ENCODE data around the gene DIPK1A. TPM values are rescaled to one million over a fixed set of nuclear protein-coding genes. Genes with fewer than 3 reads are reported as not detected.

DIPK1A gene
- total RNA-seq, 1 experiment from 2014 or later: 1.2 TPM

GRCh38 chr1:93005252-93005598 is 44.0 kb upstream of the DIPK1A start:
- Histone ChIP-seq H3K9me3 (ENCODE audit: control insufficient read depth, insufficient read depth, low read depth, low read length) (no peaks in the 10 kb centered on the region), H3K27ac (ENCODE audit: low read length) (no peak overlapping the region), H3K4me1 (ENCODE audit: control insufficient read depth, insufficient read depth, low read length) (no peaks in the 10 kb centered on the region), H3K36me3 (ENCODE audit: control insufficient read depth, insufficient read depth, low read length) (no peaks in the 10 kb centered on the region), H3K4me3 (ENCODE audit: low read depth in 2 of 2, low read length in 2 of 2) (no peak overlapping the region), H3K27me3 (ENCODE audit: control insufficient read depth, insufficient read depth, low read length) (no peaks in the 10 kb centered on the region)
- DNase-seq (ENCODE audit: low read depth, low spot score) (no peak), ATAC-seq (no peak)
- ChIA-PET CTCF (no interaction called here), POLR2A (no interaction called here)
- no TSS peak for BruUV-seq (replicated peaks)
- in situ Hi-C loops (cut with HindIII; ENCODE audit: low pct_unique_long_range_greater_than_20kb, low sequenced_read_pairs) (no loop called here), intact Hi-C loops (cut with micrococcal nuclease; ENCODE audit: unreplicated experiment) (no loop called here)
- TF ChIP-seq TCF7L2 (IDR thresholded peaks at IDR 0.05; ENCODE audit: low read depth, low read length) (no peak), POLR2AphosphoS5 (IDR thresholded peaks at IDR 0.05; ENCODE audit: low read depth, low read length) (no peak), SIN3A (IDR thresholded peaks at IDR 0.05; ENCODE audit: borderline replicate concordance, insufficient read depth, low read depth, low read length) (no peak), REST (IDR thresholded peaks at IDR 0.05; ENCODE audit: insufficient read depth in 1 of 2, low read depth in 2 of 2, low read length in 1 of 2) (no peak)
- TF ChIP-seq, protein P1, sequence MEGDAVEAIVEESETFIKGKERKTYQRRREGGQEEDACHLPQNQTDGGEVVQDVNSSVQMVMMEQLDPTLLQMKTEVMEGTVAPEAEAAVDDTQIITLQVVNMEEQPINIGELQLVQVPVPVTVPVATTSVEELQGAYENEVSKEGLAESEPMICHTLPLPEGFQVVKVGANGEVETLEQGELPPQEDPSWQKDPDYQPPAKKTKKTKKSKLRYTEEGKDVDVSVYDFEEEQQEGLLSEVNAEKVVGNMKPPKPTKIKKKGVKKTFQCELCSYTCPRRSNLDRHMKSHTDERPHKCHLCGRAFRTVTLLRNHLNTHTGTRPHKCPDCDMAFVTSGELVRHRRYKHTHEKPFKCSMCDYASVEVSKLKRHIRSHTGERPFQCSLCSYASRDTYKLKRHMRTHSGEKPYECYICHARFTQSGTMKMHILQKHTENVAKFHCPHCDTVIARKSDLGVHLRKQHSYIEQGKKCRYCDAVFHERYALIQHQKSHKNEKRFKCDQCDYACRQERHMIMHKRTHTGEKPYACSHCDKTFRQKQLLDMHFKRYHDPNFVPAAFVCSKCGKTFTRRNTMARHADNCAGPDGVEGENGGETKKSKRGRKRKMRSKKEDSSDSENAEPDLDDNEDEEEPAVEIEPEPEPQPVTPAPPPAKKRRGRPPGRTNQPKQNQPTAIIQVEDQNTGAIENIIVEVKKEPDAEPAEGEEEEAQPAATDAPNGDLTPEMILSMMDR (IDR thresholded peaks at IDR 0.05): no peak

DNA sequence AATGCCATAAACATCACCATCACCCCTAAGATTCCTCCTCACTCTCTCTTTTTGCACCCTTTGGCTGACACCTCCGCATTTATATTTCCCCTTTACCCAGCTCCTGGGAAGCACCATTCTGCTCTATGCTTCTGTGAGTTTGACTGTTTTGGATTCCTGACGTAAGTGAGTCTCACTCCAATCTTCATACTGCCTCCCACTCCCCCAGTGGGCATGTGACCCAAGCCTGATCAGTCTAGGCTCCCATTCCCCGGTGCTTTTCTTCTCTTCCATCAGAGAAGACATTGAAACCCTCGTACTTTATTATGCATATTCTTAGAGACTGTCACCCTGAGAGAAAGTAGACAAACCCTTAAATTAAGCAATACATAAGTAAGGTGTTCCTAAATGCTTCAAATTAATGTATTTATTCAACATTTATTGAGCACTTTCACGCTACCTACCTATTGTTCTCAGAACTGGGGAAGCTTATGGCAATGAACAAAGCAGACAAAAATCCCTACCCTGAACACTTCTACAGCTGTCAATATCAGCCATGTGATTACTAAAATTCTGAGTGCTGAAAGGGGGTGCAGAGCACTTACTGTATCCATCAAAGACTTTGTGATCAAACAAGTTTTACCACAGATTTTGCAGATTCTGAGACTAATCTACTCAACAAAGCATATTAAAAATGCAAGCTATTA is 43.4 kb upstream of the DIPK1A start:
- intact Hi-C loops (cut with micrococcal nuclease; ENCODE audit: unreplicated experiment): no loop called here
- ChIA-PET CTCF (no interaction called here), POLR2A (no interaction called here)

More for the DNA sequence above, 43.4 kb upstream of the DIPK1A start:
- Histone ChIP-seq H3K4me1 (ENCODE audit: control insufficient read depth, insufficient read depth, low read length) (no peaks in the 10 kb centered on the region), H3K9me3 (ENCODE audit: control insufficient read depth, insufficient read depth, low read depth, low read length) (no peaks in the 10 kb centered on the region), H3K4me3 (ENCODE audit: low read depth in 2 of 2, low read length in 2 of 2) (no peak overlapping the region), H3K27ac (ENCODE audit: low read length) (no peak overlapping the region), H3K36me3 (ENCODE audit: control insufficient read depth, insufficient read depth, low read length) (no peaks in the 10 kb centered on the region), H3K27me3 (ENCODE audit: control insufficient read depth, insufficient read depth, low read length) (no peaks in the 10 kb centered on the region)
- BruUV-seq (replicated peaks): no TSS peak
- ATAC-seq: no peak
- in situ Hi-C loops (cut with HindIII; ENCODE audit: low pct_unique_long_range_greater_than_20kb, low sequenced_read_pairs): no loop called here
- no peak for DNase-seq (ENCODE audit: low read depth, low spot score)
- TF ChIP-seq POLR2AphosphoS5 (IDR thresholded peaks at IDR 0.05; ENCODE audit: low read depth, low read length) (no peak), TCF7L2 (IDR thresholded peaks at IDR 0.05; ENCODE audit: low read depth, low read length) (no peak), REST (IDR thresholded peaks at IDR 0.05; ENCODE audit: insufficient read depth in 1 of 2, low read depth in 2 of 2, low read length in 1 of 2) (no peak), SIN3A (IDR thresholded peaks at IDR 0.05; ENCODE audit: borderline replicate concordance, insufficient read depth, low read depth, low read length) (no peak)
- TF ChIP-seq, protein P1 (IDR thresholded peaks at IDR 0.05): no peak

Measured in Panc1 (cell line).